DMS 273 treated with DMSO at 0.1 percent for 48 hours (cell line): ENCODE data around the gene BBOX1.
"Not testable (repeated sequence)": the region's sequence is repeated elsewhere in the genome, so short reads cannot be mapped to it uniquely, and the experiment has no call there.

Experiments
- DNase-seq: peaks from one replicate; lab custom pipeline; 2025; lab: John Stamatoyannopoulos, UW

Gene BBOX1, protein sequence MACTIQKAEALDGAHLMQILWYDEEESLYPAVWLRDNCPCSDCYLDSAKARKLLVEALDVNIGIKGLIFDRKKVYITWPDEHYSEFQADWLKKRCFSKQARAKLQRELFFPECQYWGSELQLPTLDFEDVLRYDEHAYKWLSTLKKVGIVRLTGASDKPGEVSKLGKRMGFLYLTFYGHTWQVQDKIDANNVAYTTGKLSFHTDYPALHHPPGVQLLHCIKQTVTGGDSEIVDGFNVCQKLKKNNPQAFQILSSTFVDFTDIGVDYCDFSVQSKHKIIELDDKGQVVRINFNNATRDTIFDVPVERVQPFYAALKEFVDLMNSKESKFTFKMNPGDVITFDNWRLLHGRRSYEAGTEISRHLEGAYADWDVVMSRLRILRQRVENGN

DNA sequence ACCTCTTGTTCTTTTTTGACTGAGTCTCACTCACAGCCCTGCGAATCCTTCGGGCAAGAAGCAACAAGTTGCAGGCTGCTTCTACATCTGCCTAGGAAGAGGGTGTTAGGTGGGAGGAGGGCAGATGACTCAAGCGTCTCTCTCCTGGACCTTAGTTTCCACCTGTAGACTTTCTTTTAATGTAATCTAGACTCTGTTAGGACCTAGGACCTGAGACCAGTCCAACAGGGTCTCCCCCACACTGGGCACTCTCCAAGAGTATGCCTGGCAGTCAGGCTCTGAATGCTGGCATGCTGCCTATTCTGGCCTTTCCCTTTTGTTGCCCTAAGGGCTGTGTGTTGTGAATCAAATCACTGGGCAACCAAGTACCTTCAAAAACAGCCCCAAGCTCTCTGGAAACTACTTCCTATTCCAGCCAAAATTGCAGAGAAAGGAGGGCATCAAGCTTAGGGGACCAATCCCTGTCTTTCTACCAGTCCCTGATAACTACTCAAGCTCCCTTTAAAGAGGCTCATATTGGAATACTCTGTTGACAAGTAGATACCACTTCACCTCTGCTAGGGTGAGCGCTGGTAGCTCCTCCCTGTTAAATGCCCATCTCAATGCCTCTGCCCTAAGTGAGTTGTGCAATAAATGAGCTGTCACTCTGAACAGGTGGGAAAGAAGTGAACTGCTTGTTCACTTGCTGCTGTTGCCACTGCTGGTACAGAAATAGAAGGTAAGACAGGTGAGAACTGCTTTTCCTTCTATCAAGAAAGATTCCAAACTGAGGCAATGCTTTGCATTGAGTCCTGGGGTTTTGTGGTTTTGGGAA, at the start of gene BBOX1:
BBOX1 (plus strand) TSS at position 514 of the 814 bp plus-strand sequence. CDS start 14,616 bp downstream, outside the sequence.
- DNase-seq: peak; percentile 30

DNA sequence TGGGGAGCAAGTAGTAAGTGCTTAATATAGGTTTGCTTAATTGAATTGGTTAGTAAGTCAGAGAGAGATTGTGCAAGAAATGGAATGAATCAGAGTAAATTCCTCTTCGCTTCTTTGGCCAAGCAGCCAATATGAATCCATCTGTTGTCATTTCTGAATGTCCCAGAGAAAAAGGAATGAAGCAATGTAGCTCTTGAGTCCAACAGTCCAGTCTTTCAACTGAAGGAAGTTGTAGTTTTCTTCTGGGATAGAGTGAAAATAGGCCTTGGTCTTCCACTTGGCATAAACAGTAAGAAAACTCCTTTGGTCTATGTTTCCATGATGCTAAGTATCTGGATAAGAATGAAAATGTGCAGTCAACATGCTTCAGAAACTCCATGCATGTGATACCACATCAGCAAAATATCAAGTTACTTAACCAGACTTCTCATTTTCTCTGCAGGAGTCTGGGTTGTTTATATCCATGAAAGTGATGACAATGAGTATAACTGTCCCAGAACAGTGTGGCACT, 48.5 kb upstream of the BBOX1 start:
- DNase-seq: no peak

DNA sequence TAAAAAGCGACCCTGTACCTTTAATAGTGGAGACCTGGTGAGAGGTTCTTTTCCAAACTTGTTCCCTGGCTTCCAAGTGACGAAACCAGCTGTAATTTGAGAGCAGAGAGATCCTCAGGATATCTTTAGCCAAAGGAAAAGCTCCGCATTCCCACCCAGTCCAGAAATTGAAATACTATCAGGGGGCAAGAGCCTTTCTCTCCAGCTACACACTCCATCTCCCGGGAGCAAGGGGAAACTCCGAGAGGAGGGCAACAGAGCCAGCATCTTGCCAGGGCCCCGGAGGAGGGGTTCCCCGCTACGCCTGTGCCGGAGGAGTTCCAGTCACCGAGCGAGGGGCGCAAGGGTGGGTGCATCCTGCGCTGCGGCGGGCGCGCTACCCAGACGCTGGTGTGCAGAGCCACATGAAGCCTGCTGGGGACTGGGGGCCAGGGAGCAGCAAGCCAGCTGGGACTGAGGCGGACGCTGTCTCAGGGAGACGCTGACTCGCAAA, 46.6 kb upstream of the BBOX1 start, which contains the start of gene FIBIN:
FIBIN (plus strand) TSS at position 148 of the 493 bp plus-strand sequence. CDS start 415 bp downstream, outside the sequence.
- DNase-seq: peak; percentile 24

DNA sequence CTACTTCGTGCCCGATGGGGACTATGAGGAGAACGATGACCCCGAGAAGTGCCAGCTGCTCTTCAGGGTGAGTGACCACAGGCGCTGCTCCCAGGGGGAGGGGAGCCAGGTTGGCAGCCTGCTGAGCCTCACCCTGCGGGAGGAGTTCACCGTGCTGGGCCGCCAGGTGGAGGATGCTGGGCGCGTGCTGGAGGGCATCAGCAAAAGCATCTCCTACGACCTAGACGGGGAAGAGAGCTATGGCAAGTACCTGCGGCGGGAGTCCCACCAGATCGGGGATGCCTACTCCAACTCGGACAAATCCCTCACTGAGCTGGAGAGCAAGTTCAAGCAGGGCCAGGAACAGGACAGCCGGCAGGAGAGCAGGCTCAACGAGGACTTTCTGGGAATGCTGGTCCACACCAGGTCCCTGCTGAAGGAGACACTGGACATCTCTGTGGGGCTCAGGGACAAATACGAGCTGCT, 46.0 kb upstream of the BBOX1 start:
- DNase-seq: no peak

DNA sequence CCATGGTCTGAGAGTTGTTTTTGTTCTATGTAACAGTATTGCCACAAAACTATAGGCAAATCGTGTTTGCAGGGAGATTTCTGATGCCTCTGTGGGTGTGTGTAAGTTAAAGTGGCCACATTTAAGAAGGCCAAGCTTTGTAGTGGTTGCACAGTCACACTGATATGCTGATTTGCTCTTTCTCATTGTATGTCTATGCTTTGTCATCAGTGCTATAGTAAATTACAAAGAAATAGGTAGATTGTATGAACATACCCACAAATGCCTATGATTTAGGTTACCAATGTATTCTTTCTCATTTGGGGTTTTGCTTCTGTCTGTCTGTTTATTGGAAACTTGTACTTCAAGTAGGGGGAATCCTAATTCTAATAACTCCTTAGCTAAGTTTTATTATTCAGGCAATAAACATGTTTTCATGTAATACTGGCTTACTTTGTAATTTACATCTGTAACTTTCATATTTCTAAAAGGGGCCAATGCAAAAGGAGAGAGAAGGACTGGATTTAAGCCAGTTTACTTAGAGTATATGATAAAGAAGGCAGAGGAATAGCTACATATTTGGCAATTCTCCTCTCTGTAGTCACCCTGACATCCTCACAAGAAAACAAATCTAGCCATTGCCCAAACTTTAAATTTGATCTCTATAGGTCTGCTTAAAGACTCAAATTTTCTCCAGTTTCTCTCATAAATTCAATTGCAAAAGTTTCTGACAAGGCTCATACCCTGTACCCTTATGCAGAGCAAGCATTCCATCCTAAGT, 44.7 kb upstream of the BBOX1 start:
- no peak for DNase-seq

DNA sequence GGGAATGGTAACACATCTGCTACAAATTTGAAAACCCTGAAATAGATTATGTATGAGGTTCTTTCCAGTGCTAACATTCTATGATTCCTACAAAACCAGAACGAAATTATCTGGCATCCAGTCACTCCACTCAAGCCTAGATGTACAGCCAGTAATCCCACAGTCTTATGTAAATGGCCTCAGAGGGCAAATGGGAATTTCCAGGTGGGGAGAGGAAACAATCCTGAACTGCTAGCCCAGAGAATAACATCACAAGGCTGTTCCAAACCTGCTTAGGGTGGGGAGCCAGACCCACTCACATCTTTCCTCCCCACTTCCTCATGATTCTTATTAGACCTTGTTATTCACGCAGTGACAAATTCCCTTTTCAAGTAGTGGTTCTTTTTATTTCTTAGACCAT, 43.2 kb upstream of the BBOX1 start:
- no peak for DNase-seq

DNA sequence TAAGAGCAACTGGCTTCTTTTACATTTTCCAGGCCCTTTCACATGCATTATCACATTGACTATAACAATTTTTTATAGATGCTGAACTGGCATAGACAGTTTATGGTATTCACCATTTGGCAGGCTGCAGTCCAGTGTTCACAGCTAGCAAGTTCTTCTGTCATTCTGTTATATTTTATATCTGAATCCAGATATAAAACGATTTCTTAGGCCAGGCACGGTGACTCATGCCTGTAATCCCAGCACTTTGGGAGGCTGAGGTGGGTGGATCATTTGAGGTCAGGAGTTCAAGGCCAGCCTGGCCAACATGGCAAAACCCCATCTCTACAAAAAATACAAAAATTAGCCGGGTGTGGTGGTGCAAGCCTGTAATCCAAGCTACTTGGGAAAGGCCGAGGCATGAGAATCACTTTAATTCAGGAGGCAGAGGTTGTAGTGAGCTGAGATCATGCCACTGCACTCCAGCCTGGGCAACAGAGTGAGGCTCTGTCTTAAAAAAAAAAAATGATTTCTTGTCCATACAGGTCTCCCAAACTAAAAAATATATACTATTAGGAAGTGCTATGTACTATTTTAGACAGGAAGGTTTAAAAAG, 39.4 kb upstream of the BBOX1 start:
- DNase-seq: not testable (repeated sequence)

DNA sequence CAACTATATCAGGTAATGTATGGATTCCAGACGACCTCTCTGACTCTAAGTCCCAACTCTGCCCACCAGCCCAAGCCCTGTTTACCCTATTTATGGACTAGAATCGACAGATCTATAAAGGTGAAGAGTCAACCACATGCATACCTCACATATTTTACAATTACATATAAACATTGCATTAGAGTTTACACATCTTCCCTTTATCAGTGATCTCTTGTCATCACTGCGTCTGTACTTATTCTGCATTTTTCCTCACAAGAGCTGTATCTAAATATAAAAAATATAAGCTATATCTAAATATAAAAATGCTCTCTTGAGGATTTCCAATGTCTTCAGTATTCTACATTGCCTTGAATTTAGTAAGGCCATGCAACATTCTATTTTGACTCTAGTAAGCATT, 38.2 kb upstream of the BBOX1 start:
- DNase-seq: no peak

DNA sequence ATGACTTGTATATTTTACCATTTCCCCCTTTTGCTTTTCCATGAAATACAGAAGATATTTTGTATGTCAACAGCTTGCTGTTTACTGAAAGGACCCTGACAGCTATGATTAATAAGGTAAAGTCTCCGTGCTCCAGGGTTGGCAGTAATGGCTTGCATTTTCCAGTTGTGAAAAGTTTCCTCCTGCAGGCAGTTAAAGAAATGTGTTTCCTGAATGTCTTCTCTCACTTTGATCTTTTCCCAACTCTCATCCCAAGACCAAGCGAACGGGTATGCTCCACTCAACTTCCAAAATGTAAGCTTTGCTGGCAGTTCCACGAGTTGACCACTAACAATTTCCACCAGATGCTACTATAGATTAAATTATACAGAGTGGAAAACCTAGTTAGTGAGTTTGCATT, 37.8 kb upstream of the BBOX1 start:
- no peak for DNase-seq

DNA sequence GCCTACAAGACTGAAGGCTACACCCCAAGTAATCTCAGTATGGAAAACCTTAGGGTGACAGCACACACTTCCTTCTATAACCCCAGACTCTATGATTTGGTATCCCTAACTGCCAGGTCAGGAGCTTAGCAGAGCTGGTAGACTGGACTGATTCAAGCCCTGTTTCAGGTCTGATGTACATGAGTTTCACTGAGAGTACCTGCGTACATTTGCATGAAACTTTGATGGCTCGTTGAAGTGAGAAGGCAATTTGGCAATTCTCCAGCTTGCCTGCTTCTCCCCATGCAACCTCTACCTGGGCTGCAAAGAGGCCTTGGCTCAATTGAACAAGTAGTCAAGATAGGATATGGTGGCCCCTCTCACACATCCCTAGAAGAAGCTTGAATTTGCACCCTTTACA, 36.5 kb upstream of the BBOX1 start:
- no peak for DNase-seq

DNA sequence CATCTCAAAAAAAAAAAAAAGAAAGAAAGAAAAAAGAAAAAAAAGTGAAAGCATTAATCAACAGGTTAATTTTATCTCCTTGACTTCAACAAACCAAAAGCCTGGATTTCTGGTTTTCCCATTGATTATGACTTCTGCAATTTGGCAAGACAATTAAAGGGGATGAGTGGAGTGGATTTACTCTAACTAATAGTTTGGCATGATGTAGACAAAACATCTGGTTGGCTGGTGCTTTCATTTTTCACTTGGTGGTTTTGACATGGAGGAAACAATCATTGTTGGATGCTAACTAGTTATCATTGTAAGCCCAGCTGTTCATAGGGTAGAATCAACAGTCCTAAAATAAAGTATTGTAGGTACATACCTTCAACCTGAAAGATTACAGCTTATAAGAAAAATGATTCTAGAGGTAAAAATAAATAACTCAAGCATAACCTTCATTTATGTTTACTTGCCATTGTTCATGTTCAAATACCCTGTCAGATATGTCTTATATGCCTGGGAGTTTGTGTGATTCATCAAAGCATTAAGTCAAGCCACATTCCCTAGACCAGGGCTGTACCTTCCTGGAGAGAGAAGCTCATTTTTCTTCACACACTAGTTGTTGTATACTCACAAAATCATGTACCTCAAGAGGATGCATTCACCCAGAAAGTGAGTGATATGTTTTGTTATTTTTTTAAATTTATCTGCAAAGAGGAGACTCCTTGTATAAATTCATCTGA, 31.6 kb upstream of the BBOX1 start:
- no peak for DNase-seq

DNA sequence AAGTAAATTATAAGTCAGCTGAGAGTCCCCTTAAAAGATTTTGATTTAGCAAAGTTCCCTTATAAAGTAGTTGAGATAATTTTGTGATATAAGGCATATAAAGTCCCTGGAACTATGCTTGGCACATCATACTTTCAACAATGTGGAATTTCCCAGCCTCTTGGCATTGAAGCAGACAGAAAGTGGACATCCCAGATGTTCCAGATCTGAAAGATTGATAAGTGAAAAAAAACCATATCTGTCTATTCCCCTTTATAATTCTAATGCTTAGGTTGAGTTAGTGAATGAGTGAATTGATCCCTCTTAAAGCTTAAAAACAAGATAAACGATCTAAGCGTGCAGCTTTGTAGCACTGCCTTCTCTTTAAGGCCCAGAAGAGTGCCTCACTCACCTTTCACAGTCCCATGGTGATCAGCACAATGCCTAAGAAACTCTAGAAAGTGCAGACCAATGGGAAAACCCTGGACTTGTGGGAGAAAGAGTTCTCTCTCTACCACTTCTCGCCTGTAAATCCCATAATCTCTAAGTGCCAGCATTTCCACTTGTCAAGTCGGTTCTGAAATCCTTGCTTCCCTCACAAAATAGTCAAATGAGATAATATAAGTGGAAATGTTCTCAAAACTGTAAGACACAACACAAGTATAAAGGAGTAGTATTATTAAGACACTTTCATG, 28.9 kb upstream of the BBOX1 start:
- DNase-seq: no peak

DNA sequence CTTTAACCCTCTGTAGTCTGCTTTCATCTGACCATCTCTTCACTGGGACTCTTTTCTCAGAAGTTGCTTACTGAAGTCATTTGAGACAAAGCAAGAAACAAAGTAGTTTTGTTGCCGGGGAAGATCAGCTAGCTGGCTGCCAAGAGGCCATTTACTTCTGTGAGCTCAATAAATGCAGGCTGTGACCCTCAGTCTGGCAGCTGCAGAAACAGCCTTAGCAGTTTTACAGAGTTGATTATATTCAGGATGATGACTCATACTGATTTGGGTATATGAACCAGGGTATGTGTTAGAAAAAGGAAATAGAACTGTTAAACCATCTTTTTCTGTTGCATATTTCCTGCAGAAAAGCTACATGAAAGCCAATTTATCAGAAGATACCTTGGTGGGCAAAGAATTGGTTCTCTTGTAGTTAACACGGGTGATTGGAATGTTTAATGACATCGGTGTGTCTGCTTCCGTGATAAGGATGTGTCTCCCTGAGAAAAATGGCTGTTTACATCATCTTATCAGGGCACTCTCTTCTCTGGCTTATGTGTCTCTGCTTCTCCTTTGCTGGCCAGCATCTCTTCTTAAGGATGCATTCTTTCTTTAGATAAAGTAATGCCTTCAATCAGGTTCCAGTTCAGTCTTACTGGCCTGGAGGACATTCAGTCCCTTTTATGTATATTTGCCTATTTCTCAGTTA, 28.2 kb upstream of the BBOX1 start:
- DNase-seq: peak; percentile 35

DNA sequence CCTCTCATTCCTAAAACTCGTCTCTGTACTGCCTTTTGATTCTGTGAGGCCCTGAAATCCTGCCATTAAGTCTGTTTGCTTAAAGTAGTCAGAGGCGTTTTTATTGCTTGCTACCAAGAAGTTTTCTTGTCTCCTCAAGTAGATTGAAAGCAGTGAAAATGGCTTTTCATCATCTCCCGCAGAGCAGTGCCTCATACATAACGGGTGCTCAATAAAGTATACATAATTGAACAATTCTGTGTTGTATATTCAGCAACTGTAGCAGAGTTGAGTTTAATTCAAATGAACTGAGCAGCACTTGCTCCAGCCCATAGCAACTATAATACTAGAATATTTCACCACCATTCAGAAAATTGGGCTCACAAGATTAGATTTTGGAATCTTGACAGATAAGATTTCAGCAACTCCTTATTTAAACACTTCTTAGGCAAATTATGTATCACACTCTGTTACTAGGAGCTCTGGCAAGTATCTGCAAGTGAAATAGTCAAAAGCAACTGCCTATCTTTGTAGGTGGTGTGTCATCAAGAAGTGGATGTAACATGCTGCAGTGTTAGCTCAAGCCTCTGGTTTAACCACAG, 26.7 kb upstream of the BBOX1 start:
- DNase-seq: no peak

DNA sequence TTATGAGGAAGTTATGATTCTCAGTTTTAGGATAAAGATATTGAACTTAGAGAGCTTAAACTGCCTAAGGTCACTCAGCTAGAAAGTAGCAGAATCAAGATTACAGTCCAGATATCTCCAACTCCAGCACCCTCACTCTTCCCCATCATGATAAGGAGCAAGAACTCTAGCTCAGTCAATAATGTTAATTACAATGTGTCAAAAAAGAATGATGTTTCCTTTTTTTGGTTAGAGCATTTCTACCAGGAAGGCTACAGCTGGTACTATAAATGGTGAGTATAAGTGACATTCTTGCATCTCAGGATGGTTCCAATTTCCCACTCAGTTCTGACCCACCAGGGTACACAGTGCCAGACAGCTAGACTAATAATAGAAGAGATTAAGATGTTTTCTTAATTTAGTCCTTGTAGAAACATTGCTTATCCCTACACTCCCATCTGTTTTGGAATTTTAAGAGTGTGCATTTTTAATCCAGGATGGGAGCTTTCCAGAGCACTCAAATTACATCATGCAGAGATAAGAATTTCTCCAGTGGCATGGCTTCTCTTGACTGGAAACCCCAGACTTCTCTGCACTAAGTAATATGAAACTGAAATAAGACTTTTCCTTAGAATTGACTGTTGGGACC, 21.6 kb upstream of the BBOX1 start:
- DNase-seq: no peak

DNA sequence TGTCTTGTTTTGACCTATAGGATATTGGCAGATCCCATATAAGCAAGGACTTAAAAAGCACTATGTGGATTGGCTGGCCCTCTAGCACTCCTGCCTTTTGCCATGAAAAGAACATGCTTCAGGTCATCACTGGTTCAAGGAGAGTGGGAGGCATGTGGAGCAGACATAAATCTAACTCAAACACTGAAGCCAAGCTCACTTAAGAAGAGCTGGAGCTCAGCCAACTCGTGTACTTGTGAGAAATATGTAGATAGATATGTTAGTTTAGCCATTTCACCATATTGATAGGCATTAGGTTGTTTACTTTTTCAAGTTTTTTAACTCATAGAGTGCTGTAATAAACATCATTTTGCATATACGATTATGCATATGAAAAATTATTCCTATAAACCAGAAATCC, 19.9 kb upstream of the BBOX1 start:
- DNase-seq: no peak

DNA sequence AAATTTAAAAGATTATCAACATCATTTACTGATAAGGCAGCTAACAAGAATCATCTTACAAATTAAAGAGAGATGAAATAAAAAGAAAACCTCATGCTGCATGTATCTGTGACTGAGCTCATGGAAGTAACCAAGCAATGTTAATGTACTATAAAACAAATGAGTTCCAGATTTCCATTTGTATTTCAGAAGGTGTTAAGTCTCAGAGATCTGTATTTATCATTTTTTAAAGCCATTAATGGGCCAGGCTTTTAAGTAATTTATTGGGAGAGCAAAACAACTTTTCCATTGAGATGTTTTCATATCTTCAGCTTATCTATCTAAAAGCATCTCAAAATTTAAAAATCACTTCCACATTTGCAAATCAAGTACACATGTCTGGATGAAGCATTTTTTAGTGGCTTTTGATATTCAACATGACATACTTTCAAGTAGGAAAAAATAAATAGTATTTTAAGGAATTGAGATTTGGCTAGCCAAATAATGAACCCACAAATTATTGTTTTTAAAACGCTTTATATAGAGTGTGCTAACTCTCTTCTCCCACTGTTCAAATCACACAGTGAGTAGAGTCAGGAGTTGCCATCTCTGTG, 17.9 kb upstream of the BBOX1 start:
- no peak for DNase-seq

DNA sequence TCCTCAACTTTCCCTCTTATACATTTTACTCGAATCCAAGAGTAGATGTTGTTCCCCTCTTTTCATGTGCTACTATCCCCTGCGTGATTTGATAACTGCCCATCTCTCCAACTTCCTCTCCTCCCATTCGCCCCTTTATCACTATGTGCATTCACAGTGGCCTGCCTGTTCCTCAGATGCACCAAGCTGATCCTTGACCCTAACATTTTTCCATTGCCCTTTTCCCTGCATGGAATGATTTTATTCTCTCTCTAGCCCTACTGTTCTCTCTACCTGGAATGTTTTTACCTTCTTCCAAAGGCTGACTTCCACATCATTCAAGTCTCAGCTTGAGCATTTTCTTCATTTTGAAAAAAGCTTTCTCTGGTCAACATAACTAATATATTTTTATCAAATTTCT, 15.8 kb upstream of the BBOX1 start:
- no peak for DNase-seq
